ENCODE results near the gene GJB2.

GJB2 gene

DNA sequence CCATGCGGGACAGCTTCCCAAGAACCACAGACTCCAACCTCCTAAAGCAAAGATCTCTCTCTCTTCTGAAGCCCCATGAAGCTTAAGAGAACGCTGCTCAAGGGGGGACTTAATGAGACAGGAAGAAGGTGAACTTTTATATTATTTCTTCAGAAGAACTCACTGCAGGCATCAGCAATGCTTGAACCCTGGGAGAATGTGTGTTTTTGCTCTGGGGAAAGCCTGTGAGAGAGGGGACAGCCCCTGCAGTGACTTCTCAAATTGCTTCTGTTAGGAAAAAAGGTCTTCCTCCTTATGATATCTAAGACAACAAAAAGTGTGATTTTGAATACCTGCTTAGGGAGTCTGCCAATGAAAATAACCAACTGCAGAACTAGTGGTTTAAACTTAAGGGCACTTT is 54.9 kb downstream of the GJB2 start:
- Histone ChIP-seq H3K9me3 (ENCODE audit: severe bottlenecking) (no peaks in the 10 kb centered on the region), H3K4me1 (ENCODE audit: insufficient read depth, poor library complexity, severe bottlenecking) (no peaks in the 10 kb centered on the region), H3K4me3 (ENCODE audit: severe bottlenecking) (no peak overlapping the region), H3K36me3 (ENCODE audit: low read depth) (no peaks in the 10 kb centered on the region), H3K27ac (ENCODE audit: poor library complexity, severe bottlenecking) (no peak overlapping the region), H3K27me3 (ENCODE audit: insufficient read depth, poor library complexity, severe bottlenecking) (peaks cover 49% of the 10 kb centered on the region)
- TF ChIP-seq, protein P1, sequence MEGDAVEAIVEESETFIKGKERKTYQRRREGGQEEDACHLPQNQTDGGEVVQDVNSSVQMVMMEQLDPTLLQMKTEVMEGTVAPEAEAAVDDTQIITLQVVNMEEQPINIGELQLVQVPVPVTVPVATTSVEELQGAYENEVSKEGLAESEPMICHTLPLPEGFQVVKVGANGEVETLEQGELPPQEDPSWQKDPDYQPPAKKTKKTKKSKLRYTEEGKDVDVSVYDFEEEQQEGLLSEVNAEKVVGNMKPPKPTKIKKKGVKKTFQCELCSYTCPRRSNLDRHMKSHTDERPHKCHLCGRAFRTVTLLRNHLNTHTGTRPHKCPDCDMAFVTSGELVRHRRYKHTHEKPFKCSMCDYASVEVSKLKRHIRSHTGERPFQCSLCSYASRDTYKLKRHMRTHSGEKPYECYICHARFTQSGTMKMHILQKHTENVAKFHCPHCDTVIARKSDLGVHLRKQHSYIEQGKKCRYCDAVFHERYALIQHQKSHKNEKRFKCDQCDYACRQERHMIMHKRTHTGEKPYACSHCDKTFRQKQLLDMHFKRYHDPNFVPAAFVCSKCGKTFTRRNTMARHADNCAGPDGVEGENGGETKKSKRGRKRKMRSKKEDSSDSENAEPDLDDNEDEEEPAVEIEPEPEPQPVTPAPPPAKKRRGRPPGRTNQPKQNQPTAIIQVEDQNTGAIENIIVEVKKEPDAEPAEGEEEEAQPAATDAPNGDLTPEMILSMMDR (IDR thresholded peaks at IDR 0.05; ENCODE audit: poor library complexity, severe bottlenecking), result no peak
- no peak for DNase-seq (ENCODE audit: low spot score)
- no peak for ATAC-seq (ENCODE audit: low read depth)

All from RWPE2 (cell line).